Inferior parietal cortex (tissue), 1 donor: ENCODE data around the gene CHSY3.
"Not testable (repeated sequence)": the region's sequence is repeated elsewhere in the genome, so short reads cannot be mapped to it uniquely, and the experiment has no call there.

ENCODE experiments used
- DNase-seq: peaks from one replicate; pipeline ENCODE4 v3.0.0-alpha.2; 2016; ENCODE audit errors: extremely low spot score

CHSY3 gene

GRCh38 chr5:130159968-130160367 is 255.7 kb downstream of the CHSY3 start:
- DNase-seq, result no peak

GRCh38 chr5:130164966-130165365 is 260.7 kb downstream of the CHSY3 start:
- no peak for DNase-seq

- DNase-seq, result no peak
These were observed 262.7 kb downstream of the CHSY3 start for GRCh38 chr5:130166839-130167490.

GRCh38 chr5:130168211-130168610 is 263.9 kb downstream of the CHSY3 start:
- DNase-seq, result peak; percentile 57

GRCh38 chr5:130171699-130172098 is 267.4 kb downstream of the CHSY3 start:
- no peak for DNase-seq

GRCh38 chr5:130183115-130183514 is 278.9 kb downstream of the CHSY3 start:
- DNase-seq, result no peak

- no peak for DNase-seq
These were observed 285.7 kb downstream of the CHSY3 start for GRCh38 chr5:130189961-130190360.

GRCh38 chr5:130198927-130199326 is 294.7 kb downstream of the CHSY3 start:
- no peak for DNase-seq

- DNase-seq, result no peak
These were observed 302.4 kb downstream of the CHSY3 start for GRCh38 chr5:130206686-130207085.

- no peak for DNase-seq
These were observed 309.3 kb downstream of the CHSY3 start for GRCh38 chr5:130213607-130214006.

- DNase-seq, result no peak
These were observed 312.0 kb downstream of the CHSY3 start for GRCh38 chr5:130216286-130216685.

- peak; percentile 33 for DNase-seq
These were observed 318.3 kb downstream of the CHSY3 start for GRCh38 chr5:130222573-130222972.

- not testable (repeated sequence) for DNase-seq
These were observed 322.3 kb downstream of the CHSY3 start for GRCh38 chr5:130226556-130226955.

GRCh38 chr5:130227699-130228098 is 323.4 kb downstream of the CHSY3 start:
- DNase-seq, result no peak

GRCh38 chr5:130231786-130232185 is 327.5 kb downstream of the CHSY3 start:
- no peak for DNase-seq

GRCh38 chr5:130234816-130235215 is 330.6 kb downstream of the CHSY3 start:
- DNase-seq, result no peak
